Gastroesophageal sphincter (tissue), 4 donors: ENCODE data around the gene SFTPB. TPM values are rescaled to one million over a fixed set of nuclear protein-coding genes. Genes with fewer than 3 reads are reported as not detected.

ENCODE experiments used
- ATAC-seq: fragments of 150-250 bp; one replicate; pipeline ENCODE4 v1.9.1; 2016; ENCODE audit warnings: mild to moderate bottlenecking, moderate library complexity
- H3K27ac ChIP-seq, 4 donors: fragments of 200-600 bp; sonication (generic) in 3 of 4; 1 replicate in 3 of 4; 2 replicates in 1 of 4; pipeline ENCODE4 v1.5.1; 2016 to 2019
- H3K27me3 ChIP-seq: fragments of 200-600 bp; sonication (generic); one replicate; pipeline ENCODE4 v1.5.1; 2019
- H3K36me3 ChIP-seq, 2 donors: fragments of 200-600 bp; sonication (generic); one replicate each; pipeline ENCODE4 v1.5.1; 2019; ENCODE audit warnings: control low read depth in 1 of 2
- H3K4me1 ChIP-seq, 3 donors: fragments of 200-600 bp; sonication (generic); 1 replicate in 2 of 3; 2 replicates in 1 of 3; pipeline ENCODE4 v1.5.1; 2016 to 2019; ENCODE audit warnings: control low read depth in 2 of 3
- H3K4me3 ChIP-seq, 2 donors: fragments of 200-600 bp; sonication (generic); one replicate each; pipeline ENCODE4 v1.5.1; 2019; ENCODE audit warnings: mild to moderate bottlenecking in 1 of 2, moderate library complexity in 1 of 2
- H3K9me3 ChIP-seq, 3 donors: fragments of 200-600 bp; sonication (generic); one replicate each; pipeline ENCODE4 v1.5.1; 2017 to 2019; ENCODE audit warnings: control low read depth in 2 of 3
- EP300 ChIP-seq: sonication (generic); formaldehyde crosslinking; IDR thresholded peaks from one replicate; pipeline ENCODE4 v1.6.1; 2017; ENCODE audit warnings: antibody characterized with exemption, mild to moderate bottlenecking
- POLR2A ChIP-seq, 2 donors: fragments of 450-650 bp; IDR thresholded peaks; one replicate each; pipeline ENCODE4 v1.6.1; 2017; ENCODE audit warnings: antibody characterized with exemption in 2 of 2, mild to moderate bottlenecking in 2 of 2, moderate library complexity in 1 of 2
- POLR2AphosphoS5 ChIP-seq: sonication (generic); formaldehyde crosslinking; IDR thresholded peaks from one replicate; pipeline ENCODE4 v1.6.1; 2017; ENCODE audit warnings: antibody characterized with exemption
- WGBS, 2 donors: methylation state at CpG; one replicate each; pipeline ENCODE4 v1.1.5; 2018; ENCODE audit warnings: low coverage in 1 of 2; 5-methylcytosine and 5-hydroxymethylcytosine counted together
- total RNA-seq, 4 donors: library from RNA; depleted of rRNA; stranded (reverse); fragments of >200 nt; gene quantifications; one replicate each; pipeline ENCODE4 v1.1.0, GENCODE V29; 2016
- TF ChIP-seq, protein P1 (sequence below), 4 experiments: fragments of 200-600 bp in 2 of 4; fragments of 450-650 bp in 2 of 4; sonication (generic) in 1 of 4; IDR thresholded peaks; one replicate each; pipeline ENCODE4 v1.5.1; 2017 to 2019; ENCODE audit warnings: antibody characterized with exemption in 4 of 4, mild to moderate bottlenecking in 2 of 4, moderate library complexity in 2 of 4

The SFTPB gene
- total RNA-seq, 4 donors from 2014 or later, result not detected

DNA sequence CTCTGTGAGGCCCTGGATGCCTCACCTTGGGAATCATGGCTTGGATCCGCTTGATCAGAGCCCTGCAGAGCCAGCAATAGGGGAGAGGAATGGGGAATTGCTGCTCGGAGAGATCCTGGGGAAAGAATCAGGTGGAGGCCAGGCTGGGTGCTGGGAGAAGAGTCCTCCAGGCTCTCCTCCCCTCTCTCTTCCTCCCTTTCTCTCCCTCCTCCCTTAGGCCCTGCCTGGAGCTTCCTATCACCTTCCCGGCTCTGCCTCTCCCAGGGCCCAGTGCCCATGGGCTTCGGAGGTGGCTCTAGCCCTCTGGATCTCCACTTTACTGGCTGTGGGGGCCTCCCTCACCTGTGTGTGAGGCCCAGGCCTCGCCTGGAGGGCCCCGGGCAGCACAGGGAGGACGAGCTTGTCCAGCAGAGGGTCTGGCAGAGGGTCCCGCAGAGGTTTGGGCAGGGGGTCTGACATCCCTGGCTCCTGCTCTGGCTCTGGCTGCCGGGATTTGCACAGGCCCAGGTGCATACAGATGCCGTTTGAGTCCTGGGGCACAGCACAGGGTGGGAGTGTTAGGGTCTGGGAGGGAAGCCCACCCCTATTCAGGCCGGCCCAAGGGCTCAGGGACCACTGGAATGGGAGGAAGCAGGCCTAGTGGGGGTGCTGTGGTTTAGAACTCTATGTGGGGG is 2.6 kb downstream of the SFTPB start:
- Histone ChIP-seq H3K36me3 (no peaks in the 10 kb centered on the region), H3K27ac (no peak overlapping the region), H3K9me3 (no peaks in the 10 kb centered on the region), H3K4me1 (peaks cover 0 to 27% (median 6%) of the 10 kb centered on the region in 3 donors), H3K27me3 (no peaks in the 10 kb centered on the region), H3K4me3 (no peak overlapping the region)
- TF ChIP-seq POLR2AphosphoS5 (no peak), EP300 (no peak), POLR2A (IDR thresholded peaks at IDR 0.05) (no peak)
- TF ChIP-seq, protein P1, sequence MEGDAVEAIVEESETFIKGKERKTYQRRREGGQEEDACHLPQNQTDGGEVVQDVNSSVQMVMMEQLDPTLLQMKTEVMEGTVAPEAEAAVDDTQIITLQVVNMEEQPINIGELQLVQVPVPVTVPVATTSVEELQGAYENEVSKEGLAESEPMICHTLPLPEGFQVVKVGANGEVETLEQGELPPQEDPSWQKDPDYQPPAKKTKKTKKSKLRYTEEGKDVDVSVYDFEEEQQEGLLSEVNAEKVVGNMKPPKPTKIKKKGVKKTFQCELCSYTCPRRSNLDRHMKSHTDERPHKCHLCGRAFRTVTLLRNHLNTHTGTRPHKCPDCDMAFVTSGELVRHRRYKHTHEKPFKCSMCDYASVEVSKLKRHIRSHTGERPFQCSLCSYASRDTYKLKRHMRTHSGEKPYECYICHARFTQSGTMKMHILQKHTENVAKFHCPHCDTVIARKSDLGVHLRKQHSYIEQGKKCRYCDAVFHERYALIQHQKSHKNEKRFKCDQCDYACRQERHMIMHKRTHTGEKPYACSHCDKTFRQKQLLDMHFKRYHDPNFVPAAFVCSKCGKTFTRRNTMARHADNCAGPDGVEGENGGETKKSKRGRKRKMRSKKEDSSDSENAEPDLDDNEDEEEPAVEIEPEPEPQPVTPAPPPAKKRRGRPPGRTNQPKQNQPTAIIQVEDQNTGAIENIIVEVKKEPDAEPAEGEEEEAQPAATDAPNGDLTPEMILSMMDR (IDR thresholded peaks at IDR 0.05), result no peak
- ATAC-seq, result no peak
- WGBS, 2 donors, result 80% methylated on average over 1 of the region's 11 CpGs; no CpG with 5 or more reads in 1 of the 2 donors

DNA sequence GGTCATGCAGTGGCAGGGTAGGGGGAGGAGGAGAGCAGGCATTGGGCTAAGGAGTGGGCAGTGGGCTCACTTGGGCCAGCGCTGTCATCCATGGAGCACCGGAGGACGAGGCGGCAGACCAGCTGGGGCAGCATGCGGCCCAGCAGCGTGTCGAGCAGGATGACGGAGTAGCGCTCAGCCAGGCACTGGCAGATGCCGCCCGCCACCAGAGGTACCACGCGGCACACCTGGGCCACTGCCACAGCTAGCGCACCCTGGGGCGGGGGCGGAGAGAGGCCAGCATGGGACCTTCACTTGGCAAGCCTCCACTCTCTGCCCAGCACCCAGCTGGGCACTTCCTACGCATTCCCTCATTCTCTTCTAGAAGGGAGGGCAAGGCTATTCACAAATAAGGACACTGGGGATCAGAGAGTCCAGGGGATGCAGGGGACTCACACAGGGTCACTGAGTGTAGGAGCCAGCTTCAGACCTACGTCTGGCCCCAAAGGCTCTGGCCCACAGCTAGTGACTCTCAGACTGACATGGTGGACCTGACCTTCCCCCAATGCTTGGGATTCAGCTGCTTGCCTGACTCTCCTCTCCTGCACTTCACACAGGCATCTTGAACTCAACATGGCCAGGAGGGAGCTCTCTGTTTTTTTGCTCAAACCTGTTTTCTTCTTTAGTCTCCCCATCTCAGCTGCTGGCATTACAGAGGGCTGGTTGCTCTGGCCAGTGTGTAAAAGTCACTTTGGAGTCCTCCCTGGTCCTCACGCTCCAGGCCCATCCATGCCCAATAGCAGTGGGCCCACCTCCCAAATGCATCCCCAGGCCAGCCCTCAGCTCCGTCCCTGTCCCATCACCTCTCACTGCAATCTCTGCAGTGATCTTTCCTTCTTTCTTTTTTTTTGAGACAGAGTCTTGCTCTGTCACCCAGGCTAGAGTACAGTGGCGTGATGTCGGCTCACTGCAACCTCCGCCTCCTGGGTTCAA is 4.1 kb downstream of the SFTPB start:
- Histone ChIP-seq H3K9me3 (no peaks in the 10 kb centered on the region), H3K27ac (peak overlapping the region in 1 of 4 donors; percentile 31)
- WGBS, 2 donors, result 96% methylated on average over 5 of the region's 23 CpGs; no CpG with 5 or more reads in 1 of the 2 donors

DNA sequence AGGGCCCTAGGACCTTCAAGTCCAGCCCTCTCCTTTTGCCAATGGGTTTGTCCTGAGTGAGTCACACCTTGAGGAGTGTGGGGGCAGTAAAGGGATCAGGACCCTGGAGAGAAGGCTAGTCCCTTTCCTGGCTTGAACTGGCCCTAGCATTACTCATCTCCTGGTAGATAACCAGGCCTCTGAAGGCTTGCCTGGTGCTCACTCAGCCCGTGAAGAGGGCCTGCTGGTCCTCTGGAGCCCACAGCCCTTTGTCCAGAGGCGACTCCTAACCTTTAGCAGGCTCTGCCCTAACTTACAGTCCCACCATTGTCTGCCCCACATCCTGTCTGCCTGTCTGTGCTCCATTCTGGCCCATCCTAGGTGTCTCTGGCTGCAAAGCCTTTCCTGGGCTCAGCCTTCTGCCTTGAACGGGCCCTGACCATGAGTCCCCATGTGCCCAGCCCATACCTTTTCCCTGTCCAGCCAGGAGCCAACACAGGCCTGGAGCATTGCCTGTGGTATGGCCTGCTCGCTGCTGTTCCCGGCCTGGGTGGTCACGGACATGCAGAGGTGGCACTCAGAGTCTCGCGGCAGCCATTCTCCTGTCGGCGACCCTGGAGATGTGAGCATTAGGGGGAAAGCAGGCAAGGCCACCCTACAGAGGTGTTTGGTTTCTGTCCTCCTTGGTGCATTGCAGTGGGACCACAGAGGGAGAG is 5.0 kb downstream of the SFTPB start:
- WGBS, 2 donors, result 0% methylated on average over 1 of the region's 10 CpGs; no CpG with 5 or more reads in 1 of the 2 donors
- H3K36me3 ChIP-seq, result peaks cover 0 to 16% of the 10 kb centered on the region in 2 donors
- H3K4me1 ChIP-seq, result peaks cover 0 to 27% (median 6%) of the 10 kb centered on the region in 3 donors
- H3K4me3 ChIP-seq, result no peak overlapping the region
- TF ChIP-seq POLR2AphosphoS5 (peak; percentile 37), EP300 (no peak)
- TF ChIP-seq, protein P1 (IDR thresholded peaks at IDR 0.05), result no peak
- no peaks in the 10 kb centered on the region for H3K9me3 ChIP-seq
- H3K27ac ChIP-seq, result peak overlapping the region in 2 of 4 donors; percentile 31 to 41
- ATAC-seq, result peak; percentile 90
- no peaks in the 10 kb centered on the region for H3K27me3 ChIP-seq

More for the DNA sequence above, 4.1 kb downstream of the SFTPB start:
- H3K27me3 ChIP-seq, result no peaks in the 10 kb centered on the region
- ATAC-seq, result no peak
- H3K36me3 ChIP-seq, result peaks cover 0 to 8% of the 10 kb centered on the region in 2 donors
- no peak overlapping the region for H3K4me3 ChIP-seq
- TF ChIP-seq EP300 (no peak), POLR2A (IDR thresholded peaks at IDR 0.05) (no peak), POLR2AphosphoS5 (no peak)
- TF ChIP-seq, protein P1 (IDR thresholded peaks at IDR 0.05), result no peak
- peaks cover 0 to 27% (median 6%) of the 10 kb centered on the region in 3 donors for H3K4me1 ChIP-seq

DNA sequence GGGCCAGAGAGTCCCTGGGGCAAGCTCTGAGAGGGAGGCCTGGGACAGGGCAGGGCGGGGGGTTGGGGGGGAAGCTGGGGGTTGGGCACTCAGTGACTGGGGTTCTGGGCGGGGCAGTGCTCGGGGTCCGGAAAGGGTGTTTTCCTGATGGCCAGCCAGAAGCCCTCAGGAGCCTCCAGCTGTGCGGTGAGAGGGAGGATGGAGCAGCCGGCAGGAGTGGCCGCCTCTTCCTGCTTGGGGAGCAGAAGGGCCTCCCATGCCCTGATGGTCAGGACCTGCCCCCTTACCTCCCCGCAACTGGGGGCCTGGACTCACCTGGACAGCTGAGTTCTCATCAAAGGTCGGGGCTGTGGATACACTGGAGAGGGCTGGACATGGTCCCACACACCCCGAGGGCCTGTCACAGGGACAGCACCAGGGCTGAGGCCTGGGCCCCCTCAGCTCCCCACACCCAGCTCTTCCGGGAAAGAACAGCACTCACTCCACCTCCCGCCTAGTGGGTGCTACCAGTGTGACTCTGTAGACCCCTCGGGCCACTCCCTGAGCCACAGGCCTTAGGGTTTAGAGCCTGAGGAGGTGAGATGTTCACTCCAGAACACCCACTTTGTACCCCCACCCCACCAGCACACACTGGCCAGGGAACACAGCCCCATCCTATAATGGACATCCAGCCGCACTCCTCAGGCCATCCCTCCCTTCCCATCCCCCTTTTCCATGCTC is 6.7 kb downstream of the SFTPB start:
- Histone ChIP-seq H3K4me1 (peaks cover 0 to 27% (median 6%) of the 10 kb centered on the region in 3 donors), H3K27me3 (no peaks in the 10 kb centered on the region), H3K36me3 (peaks cover 0 to 32% of the 10 kb centered on the region in 2 donors), H3K27ac (peak overlapping the region in 3 of 4 donors; percentile 55 to 71 (median 62)), H3K4me3 (no peak overlapping the region), H3K9me3 (no peaks in the 10 kb centered on the region)
- TF ChIP-seq POLR2A (IDR thresholded peaks at IDR 0.05), result no peak
- TF ChIP-seq EP300, result no peak
- TF ChIP-seq, protein P1 (IDR thresholded peaks at IDR 0.05), result no peak
- no peak for TF ChIP-seq POLR2AphosphoS5
- no peak for ATAC-seq
- WGBS, 2 donors, result 67% methylated on average over 3 of the region's 14 CpGs; no CpG with 5 or more reads in 1 of the 2 donors
